AG09319 (cell line): ENCODE data around the gene ESYT2.

ENCODE experiments used
- DNase-seq: peaks from one replicate; pipeline ENCODE4 v3.0.0-alpha.2; 2010; ENCODE audit warnings: low read depth; ENCODE audit errors: extremely low read depth
- TF ChIP-seq, protein P1 (sequence below): IDR thresholded peaks from 2 replicates; pipeline ENCODE4 v1.5.1; 2011; ENCODE audit warnings: low read depth, mild to moderate bottlenecking, inconsistent platforms, low read length, moderate library complexity

ESYT2 gene

DNA sequence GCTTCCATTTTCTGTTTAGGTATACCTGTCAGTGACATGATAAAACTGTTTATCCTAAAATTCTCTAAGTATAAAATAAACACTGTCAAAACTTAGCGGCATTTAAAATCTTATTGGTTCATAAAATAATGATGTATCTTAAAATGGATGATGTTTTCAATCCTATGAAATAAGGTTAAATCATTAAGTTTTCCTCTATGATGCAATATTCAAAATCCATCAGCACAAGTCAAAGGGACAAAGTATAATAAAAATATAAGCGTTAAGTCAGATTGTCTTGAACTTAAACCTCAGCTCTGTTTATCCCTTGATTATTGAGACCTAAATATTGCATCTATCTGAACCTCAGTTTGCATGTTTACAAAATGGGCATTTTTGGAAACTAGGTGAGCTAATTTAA, 78.1 kb downstream of the ESYT2 start:
- no peak for DNase-seq
- TF ChIP-seq, protein P1, sequence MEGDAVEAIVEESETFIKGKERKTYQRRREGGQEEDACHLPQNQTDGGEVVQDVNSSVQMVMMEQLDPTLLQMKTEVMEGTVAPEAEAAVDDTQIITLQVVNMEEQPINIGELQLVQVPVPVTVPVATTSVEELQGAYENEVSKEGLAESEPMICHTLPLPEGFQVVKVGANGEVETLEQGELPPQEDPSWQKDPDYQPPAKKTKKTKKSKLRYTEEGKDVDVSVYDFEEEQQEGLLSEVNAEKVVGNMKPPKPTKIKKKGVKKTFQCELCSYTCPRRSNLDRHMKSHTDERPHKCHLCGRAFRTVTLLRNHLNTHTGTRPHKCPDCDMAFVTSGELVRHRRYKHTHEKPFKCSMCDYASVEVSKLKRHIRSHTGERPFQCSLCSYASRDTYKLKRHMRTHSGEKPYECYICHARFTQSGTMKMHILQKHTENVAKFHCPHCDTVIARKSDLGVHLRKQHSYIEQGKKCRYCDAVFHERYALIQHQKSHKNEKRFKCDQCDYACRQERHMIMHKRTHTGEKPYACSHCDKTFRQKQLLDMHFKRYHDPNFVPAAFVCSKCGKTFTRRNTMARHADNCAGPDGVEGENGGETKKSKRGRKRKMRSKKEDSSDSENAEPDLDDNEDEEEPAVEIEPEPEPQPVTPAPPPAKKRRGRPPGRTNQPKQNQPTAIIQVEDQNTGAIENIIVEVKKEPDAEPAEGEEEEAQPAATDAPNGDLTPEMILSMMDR: no peak

DNA sequence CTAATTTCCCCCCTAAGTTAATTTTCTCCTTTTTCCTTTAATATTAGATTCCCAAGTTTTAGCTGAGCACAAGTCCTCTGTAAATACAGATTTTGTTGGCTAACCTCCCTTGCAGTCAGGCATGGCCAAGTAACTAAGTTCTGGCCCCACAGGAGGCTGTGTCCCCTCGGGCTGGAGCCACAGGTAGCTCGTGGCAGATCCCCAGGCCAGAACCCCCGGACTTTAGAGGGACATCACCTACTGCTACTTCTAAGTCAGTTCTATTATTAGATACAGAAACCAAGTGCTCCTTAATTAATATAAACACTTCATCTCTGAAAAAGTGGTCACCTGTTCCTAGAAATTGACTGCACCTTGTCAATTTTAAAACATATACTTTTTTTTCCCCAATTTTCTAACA, 78.6 kb downstream of the ESYT2 start:
- TF ChIP-seq, protein P1: no peak

DNA sequence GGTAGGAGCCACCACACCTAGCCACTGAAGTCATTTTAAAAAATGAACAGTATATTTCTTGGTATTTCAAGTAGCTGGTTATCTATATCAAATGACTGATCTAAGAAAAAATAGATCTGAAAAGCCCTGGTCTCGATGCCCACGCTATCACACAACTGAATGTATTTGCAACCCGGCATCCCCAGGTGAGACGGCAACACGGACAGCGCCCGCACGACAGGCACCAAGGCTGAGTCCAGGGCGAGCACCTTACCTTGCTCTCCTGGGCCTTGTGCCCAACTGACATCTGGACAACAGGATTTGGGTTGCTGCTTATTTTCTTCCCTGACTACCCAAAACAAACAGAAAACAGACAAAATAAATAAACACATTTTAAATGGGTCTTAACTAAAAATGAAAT, 79.9 kb downstream of the ESYT2 start:
- no peak for DNase-seq
- TF ChIP-seq, protein P1: no peak

More for the DNA sequence above, 78.6 kb downstream of the ESYT2 start:
- DNase-seq: no peak

DNA sequence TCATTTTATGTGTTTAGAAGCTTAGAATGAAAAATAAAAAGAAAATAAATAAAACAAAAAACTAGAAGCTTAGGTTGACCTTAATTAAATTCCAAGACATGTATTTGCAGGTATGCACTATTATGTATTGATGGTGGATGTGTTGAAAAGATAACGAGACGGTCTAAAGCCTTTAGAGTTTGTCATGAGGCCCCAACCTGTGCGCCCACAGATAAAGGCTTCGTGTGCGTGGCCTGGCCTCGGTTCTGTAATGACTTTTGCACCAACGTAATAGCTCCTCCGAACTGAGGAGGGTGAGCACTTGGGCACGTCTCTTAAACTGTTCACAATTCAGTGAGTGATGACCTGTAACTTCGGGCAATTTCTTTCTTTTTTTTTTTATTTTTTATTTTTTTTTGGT, 81.0 kb downstream of the ESYT2 start:
- TF ChIP-seq, protein P1: no peak

DNA sequence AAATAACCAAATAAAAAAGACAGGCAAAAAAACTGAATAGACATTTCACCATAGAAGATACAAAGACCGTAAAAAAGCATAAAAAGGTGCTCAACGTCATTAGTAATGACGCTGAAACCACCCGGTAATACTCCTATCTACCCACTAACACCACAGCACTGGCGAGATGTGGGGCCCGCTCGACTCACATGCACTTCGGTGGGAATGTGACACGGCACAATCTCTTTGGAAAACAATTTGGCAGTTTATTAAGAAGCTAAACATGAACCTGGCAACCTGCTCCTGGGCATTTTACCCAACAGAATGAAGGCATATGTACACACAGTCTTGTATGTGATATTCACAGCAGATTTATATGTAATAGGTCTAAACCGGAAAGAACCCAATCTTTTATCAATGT, 81.9 kb downstream of the ESYT2 start:
- TF ChIP-seq, protein P1: no peak
- no peak for DNase-seq

More for the DNA sequence above, 81.0 kb downstream of the ESYT2 start:
- no peak for DNase-seq

DNA sequence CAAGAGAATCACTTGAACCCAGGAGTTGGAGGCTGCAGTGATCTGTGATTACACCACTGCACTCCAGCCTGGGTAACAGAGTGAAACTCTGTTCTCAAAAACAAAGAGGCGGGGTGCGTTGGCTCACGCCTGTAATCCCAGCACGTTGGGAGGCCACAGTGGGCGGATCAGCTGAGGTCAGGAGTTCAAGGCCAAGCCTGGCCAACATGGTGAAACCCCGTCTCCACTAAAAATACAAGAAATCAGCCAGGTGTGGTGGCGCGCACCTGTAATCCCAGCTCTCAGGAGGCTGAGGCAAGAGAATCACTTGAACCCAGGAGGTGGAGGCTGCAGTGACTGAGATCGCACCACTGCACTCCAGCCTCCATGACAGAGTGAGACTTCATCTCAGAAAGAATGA, 82.4 kb downstream of the ESYT2 start:
- no peak for DNase-seq
- TF ChIP-seq, protein P1: no peak

DNA sequence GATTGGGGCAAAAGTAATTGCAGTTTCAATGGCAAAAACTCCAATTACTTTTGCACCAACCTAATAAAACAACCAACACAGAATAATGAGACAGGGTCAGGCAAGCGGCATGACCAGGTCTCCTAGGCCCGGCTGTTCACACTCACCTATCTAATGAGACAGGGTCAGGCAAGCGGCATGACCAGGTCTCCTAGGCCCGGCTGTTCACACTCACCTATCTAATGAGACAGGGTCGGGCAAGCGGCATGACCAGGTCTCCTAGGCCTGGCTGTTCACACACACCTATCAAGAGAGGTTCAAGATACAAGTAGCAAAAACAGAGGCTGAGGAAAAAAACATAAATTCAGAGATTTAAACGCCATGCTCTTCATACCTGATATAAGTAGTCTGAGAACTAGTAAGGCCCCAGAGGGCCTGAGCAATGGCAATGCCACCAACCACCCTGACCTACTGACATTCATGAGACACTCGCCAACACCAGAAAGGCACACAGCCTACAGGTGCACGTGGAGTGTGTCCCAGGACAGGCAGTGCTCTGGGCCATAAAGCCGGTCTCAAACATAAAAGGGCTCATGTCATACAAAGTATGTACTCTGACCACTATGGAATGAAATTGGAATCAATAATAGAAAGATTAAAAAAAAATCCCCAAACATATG, 84.1 kb downstream of the ESYT2 start:
- TF ChIP-seq, protein P1: no peak
- DNase-seq: no peak
